Measurements from ENCODE around the gene LAMC2.

- TF ChIP-seq EZH2phosphoT487 (IDR thresholded peaks at IDR 0.05), result no peak
- TF ChIP-seq, protein P1, sequence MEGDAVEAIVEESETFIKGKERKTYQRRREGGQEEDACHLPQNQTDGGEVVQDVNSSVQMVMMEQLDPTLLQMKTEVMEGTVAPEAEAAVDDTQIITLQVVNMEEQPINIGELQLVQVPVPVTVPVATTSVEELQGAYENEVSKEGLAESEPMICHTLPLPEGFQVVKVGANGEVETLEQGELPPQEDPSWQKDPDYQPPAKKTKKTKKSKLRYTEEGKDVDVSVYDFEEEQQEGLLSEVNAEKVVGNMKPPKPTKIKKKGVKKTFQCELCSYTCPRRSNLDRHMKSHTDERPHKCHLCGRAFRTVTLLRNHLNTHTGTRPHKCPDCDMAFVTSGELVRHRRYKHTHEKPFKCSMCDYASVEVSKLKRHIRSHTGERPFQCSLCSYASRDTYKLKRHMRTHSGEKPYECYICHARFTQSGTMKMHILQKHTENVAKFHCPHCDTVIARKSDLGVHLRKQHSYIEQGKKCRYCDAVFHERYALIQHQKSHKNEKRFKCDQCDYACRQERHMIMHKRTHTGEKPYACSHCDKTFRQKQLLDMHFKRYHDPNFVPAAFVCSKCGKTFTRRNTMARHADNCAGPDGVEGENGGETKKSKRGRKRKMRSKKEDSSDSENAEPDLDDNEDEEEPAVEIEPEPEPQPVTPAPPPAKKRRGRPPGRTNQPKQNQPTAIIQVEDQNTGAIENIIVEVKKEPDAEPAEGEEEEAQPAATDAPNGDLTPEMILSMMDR (IDR thresholded peaks at IDR 0.05), result no peak
Measured at GRCh38 chr1:183263886-183264602, 78.0 kb downstream of the LAMC2 start.

Data from neural progenitor cell (in vitro differentiated cells).